NT2/D1 (cell line): ENCODE measurements around the gene TBKBP1.

Experiments
- DNase-seq: peaks from one replicate; pipeline ENCODE4 v3.0.0-alpha.2; 2011; ENCODE audit warnings: low read depth, low spot score
- H3K27me3 ChIP-seq: 2 replicates; pipeline ENCODE4 v1.6.0; 2011; ENCODE audit warnings: mild to moderate bottlenecking; ENCODE audit not compliant: insufficient read length, insufficient read depth
- H3K36me3 ChIP-seq: 2 replicates; pipeline ENCODE4 v1.6.1; 2011; ENCODE audit warnings: mild to moderate bottlenecking, low read length, mixed read lengths; ENCODE audit not compliant: insufficient read depth, insufficient read length
- H3K4me1 ChIP-seq: 2 replicates; pipeline ENCODE4 v1.5.1; 2011; ENCODE audit not compliant: insufficient read depth, insufficient read length
- H3K4me3 ChIP-seq: 2 replicates; pipeline ENCODE4 v1.5.1; 2011; ENCODE audit warnings: low read depth; ENCODE audit not compliant: insufficient read length
- H3K9ac ChIP-seq: 2 replicates; pipeline ENCODE4 v1.6.0; 2011; ENCODE audit warnings: low read depth; ENCODE audit not compliant: insufficient read length
- H3K9me3 ChIP-seq: 2 replicates; pipeline ENCODE4 v1.5.1; 2011; ENCODE audit warnings: mild to moderate bottlenecking, low read length; ENCODE audit not compliant: insufficient read depth
- SUZ12 ChIP-seq: IDR thresholded peaks from 2 replicates; pipeline ENCODE4 v1.6.1; 2011; ENCODE audit not compliant: insufficient read length, insufficient read depth; ENCODE audit errors: extremely low read depth
- YY1 ChIP-seq: IDR thresholded peaks from 2 replicates; pipeline ENCODE4 v1.6.1; 2011; ENCODE audit not compliant: insufficient read length, insufficient read depth
- ZNF274 ChIP-seq: IDR thresholded peaks from 2 replicates; pipeline ENCODE4 v1.6.1; 2011; ENCODE audit warnings: mild to moderate bottlenecking, low read depth, low read length

The TBKBP1 gene

GRCh38 chr17:47720754-47721533 lies 27.0 kb downstream of the TBKBP1 start:
- H3K9ac ChIP-seq: peak overlapping the region; percentile 13
- peaks cover 27% of the 10 kb centered on the region for H3K27me3 ChIP-seq
- TF ChIP-seq ZNF274 (no peak), SUZ12 (no peak), YY1 (no peak)
- no peaks in the 10 kb centered on the region for H3K36me3 ChIP-seq
- no peaks in the 10 kb centered on the region for H3K9me3 ChIP-seq
- H3K4me3 ChIP-seq: peak overlapping the region; percentile 18
- no peak for DNase-seq
- H3K4me1 ChIP-seq: peaks cover 26% of the 10 kb centered on the region

GRCh38 chr17:47721725-47722124 lies 27.8 kb downstream of the TBKBP1 start:
- peaks cover 27% of the 10 kb centered on the region for H3K27me3 ChIP-seq
- H3K36me3 ChIP-seq: no peaks in the 10 kb centered on the region
- no peak overlapping the region for H3K4me3 ChIP-seq
- no peaks in the 10 kb centered on the region for H3K9me3 ChIP-seq
- H3K9ac ChIP-seq: no peak overlapping the region
- TF ChIP-seq ZNF274 (no peak), SUZ12 (no peak), YY1 (no peak)
- peaks cover 26% of the 10 kb centered on the region for H3K4me1 ChIP-seq
- no peak for DNase-seq

- no peak for TF ChIP-seq ZNF274
- TF ChIP-seq YY1: no peak
- TF ChIP-seq SUZ12: no peak
- Histone ChIP-seq H3K4me3 (no peak overlapping the region), H3K27me3 (peaks cover 27% of the 10 kb centered on the region), H3K9ac (no peak overlapping the region), H3K9me3 (no peaks in the 10 kb centered on the region), H3K36me3 (no peaks in the 10 kb centered on the region), H3K4me1 (peaks cover 28% of the 10 kb centered on the region)
- DNase-seq: no peak
Observed at GRCh38 chr17:47724705-47725104, 30.7 kb downstream of the TBKBP1 start.

- Histone ChIP-seq H3K4me3 (no peak overlapping the region), H3K9me3 (no peaks in the 10 kb centered on the region), H3K9ac (no peak overlapping the region), H3K4me1 (peaks cover 26% of the 10 kb centered on the region), H3K36me3 (no peaks in the 10 kb centered on the region), H3K27me3 (peaks cover 24% of the 10 kb centered on the region)
- TF ChIP-seq ZNF274: no peak
- TF ChIP-seq YY1: no peak
- TF ChIP-seq SUZ12: no peak
- DNase-seq: no peak
Observed at GRCh38 chr17:47725446-47726111, 31.6 kb downstream of the TBKBP1 start.

- no peaks in the 10 kb centered on the region for H3K9me3 ChIP-seq
- DNase-seq: no peak
- H3K36me3 ChIP-seq: no peaks in the 10 kb centered on the region
- H3K4me3 ChIP-seq: no peak overlapping the region
- H3K27me3 ChIP-seq: peaks cover 28% of the 10 kb centered on the region
- H3K9ac ChIP-seq: peak overlapping the region; percentile 27
- TF ChIP-seq YY1 (no peak), SUZ12 (no peak), ZNF274 (no peak)
- H3K4me1 ChIP-seq: peaks cover 14% of the 10 kb centered on the region
Observed at GRCh38 chr17:47726796-47727703, 33.1 kb downstream of the TBKBP1 start.

- DNase-seq: no peak
- peaks cover 15% of the 10 kb centered on the region for H3K4me1 ChIP-seq
- H3K36me3 ChIP-seq: no peaks in the 10 kb centered on the region
- TF ChIP-seq YY1 (no peak), SUZ12 (no peak), ZNF274 (no peak)
- H3K4me3 ChIP-seq: no peak overlapping the region
- H3K9me3 ChIP-seq: no peaks in the 10 kb centered on the region
- no peak overlapping the region for H3K9ac ChIP-seq
- peaks cover 30% of the 10 kb centered on the region for H3K27me3 ChIP-seq
Observed at GRCh38 chr17:47727704-47728036, 33.7 kb downstream of the TBKBP1 start.
